Panc1 (cell line): ENCODE results near the gene FA2H. TPM values are rescaled to one million over a fixed set of nuclear protein-coding genes. Genes with fewer than 3 reads are reported as not detected.

Experiments
- ATAC-seq: fragments of 200-7000 bp; cut with Tn5 transposase; 2 replicates; pipeline ENCODE4 v1.9.1; 2020; ENCODE audit warnings: mild to moderate bottlenecking, moderate library complexity
- BruUV-seq: library from RNA; stranded (reverse); fragments of 400-500 nt; replicated peaks from 2 replicates; lab custom pipeline; 2021; lab: Mats Ljungman, UMichigan
- CTCF ChIA-PET: fragments of 300-600 bp; sonication (Branson Sonifier 250); formaldehyde crosslinking; loops from one replicate; lab custom pipeline; 2022; ENCODE audit warnings: antibody characterized with exemption; lab: Charles Lee
- POLR2A ChIA-PET: fragments of 300-600 bp; sonication (Branson Sonifier 250); formaldehyde crosslinking; loops from one replicate; lab custom pipeline; 2022; ENCODE audit warnings: antibody characterized with exemption; lab: Charles Lee
- DNase-seq: peaks from one replicate; pipeline ENCODE4 v3.0.0-alpha.2; 2010; ENCODE audit warnings: low read depth, low spot score
- H3K27ac ChIP-seq: 2 replicates; pipeline ENCODE4 v1.5.1; 2011; ENCODE audit warnings: mild to moderate bottlenecking, low read length, inconsistent platforms
- H3K27me3 ChIP-seq: fragments of 200-500 bp; sonication (Bioruptor generic); 2 replicates; pipeline ENCODE4 v1.6.0; 2014; ENCODE audit warnings: low read length, inconsistent platforms; ENCODE audit not compliant: control insufficient read depth, insufficient read depth
- H3K36me3 ChIP-seq: fragments of 200-500 bp; sonication (Bioruptor generic); 2 replicates; pipeline ENCODE4 v1.5.1; 2014; ENCODE audit warnings: inconsistent platforms, mild to moderate bottlenecking, low read length, moderate library complexity; ENCODE audit not compliant: control insufficient read depth, insufficient read depth
- H3K4me1 ChIP-seq: 2 replicates; pipeline ENCODE4 v1.5.1; 2011; ENCODE audit warnings: inconsistent platforms, mild to moderate bottlenecking, low read length, moderate library complexity; ENCODE audit not compliant: control insufficient read depth, insufficient read depth
- H3K4me3 ChIP-seq, 2 experiments: 2 replicates each; pipeline ENCODE4 v1.5.1; 2011 to 2012; ENCODE audit warnings: low read depth in 2 of 2, low read length in 2 of 2, mild to moderate bottlenecking in 2 of 2, inconsistent platforms in 1 of 2, moderate library complexity in 1 of 2
- H3K9me3 ChIP-seq: fragments of 200-500 bp; sonication (Bioruptor generic); 2 replicates; pipeline ENCODE4 v1.5.1; 2014; ENCODE audit warnings: low read depth, mild to moderate bottlenecking, inconsistent platforms, low read length, moderate library complexity; ENCODE audit not compliant: control insufficient read depth, insufficient read depth
- CTCF ChIP-seq: fragments of 450-650 bp; IDR thresholded peaks from 2 replicates; pipeline ENCODE4 v1.5.1; 2017; ENCODE audit warnings: mild to moderate bottlenecking
- POLR2AphosphoS5 ChIP-seq: IDR thresholded peaks from 2 replicates; pipeline ENCODE4 v1.6.1; 2012; ENCODE audit warnings: mild to moderate bottlenecking, low read depth, low read length, moderate library complexity
- REST ChIP-seq, 2 experiments: IDR thresholded peaks; 2 replicates each; pipeline ENCODE4 v1.6.1; 2011 to 2012; ENCODE audit warnings: low read depth in 2 of 2, control low read depth in 1 of 2, low read length in 1 of 2, mild to moderate bottlenecking in 1 of 2, moderate library complexity in 1 of 2; ENCODE audit not compliant: insufficient read depth in 1 of 2
- SIN3A ChIP-seq: IDR thresholded peaks from 2 replicates; pipeline ENCODE4 v1.6.1; 2012; ENCODE audit warnings: low read depth, mild to moderate bottlenecking, low read length, moderate library complexity, borderline replicate concordance; ENCODE audit not compliant: insufficient read depth
- TCF7L2 ChIP-seq: IDR thresholded peaks from 2 replicates; pipeline ENCODE4 v1.6.1; 2011; ENCODE audit warnings: mild to moderate bottlenecking, low read depth, low read length, inconsistent platforms
- in situ Hi-C: cut with HindIII; loops from 2 replicates; pipeline ENCODE4 v1.10.0; 2016; ENCODE audit warnings: low sequenced_read_pairs, low pct_unique_long_range_greater_than_20kb
- intact Hi-C: fragments of 100-400 bp; cut with micrococcal nuclease; formaldehyde crosslinking; loops from one replicate; pipeline ENCODE4 v1.10.0; 2022; ENCODE audit not compliant: unreplicated experiment
- total RNA-seq: library from RNA; stranded (reverse); gene quantifications from one replicate; pipeline ENCODE4 v1.2.1, GENCODE V29; 2021; ENCODE audit not compliant: unreplicated experiment

The FA2H gene
- total RNA-seq, 1 experiment from 2014 or later, result 0.15 TPM

GRCh38 chr16:74698222-74698621, 76.4 kb downstream of the FA2H start:
- Histone ChIP-seq H3K4me1 (no peaks in the 10 kb centered on the region; the same call in 1 of the 2 replicates), H3K27ac (peak overlapping the region; percentile 44; the same call in 1 of the 2 replicates), H3K27me3 (no peaks in the 10 kb centered on the region), H3K36me3 (no peaks in the 10 kb centered on the region), H3K4me3 (peak overlapping the region; percentile 2 to 35; a peak in 3 of 4 replicates), H3K9me3 (no peaks in the 10 kb centered on the region)
- ChIA-PET CTCF (interaction anchor here (0.5 kb wide), 1 partner anchor 14 kb away, joined by 3 read pairs; no protein-coding TSS in a partner anchor), POLR2A (no interaction called here)
- no peak for DNase-seq
- intact Hi-C loops, result no loop called here
- BruUV-seq, result no TSS peak
- ATAC-seq, result no peak
- no peak for TF ChIP-seq SIN3A
- TF ChIP-seq CTCF, result no peak
- no peak for TF ChIP-seq REST (IDR thresholded peaks at IDR 0.05; ENCODE audit: insufficient read depth in 1 of 2, low read depth in 2 of 2, low read length in 1 of 2)
- no peak for TF ChIP-seq POLR2AphosphoS5
- no peak for TF ChIP-seq TCF7L2
- in situ Hi-C loops, result no loop called here

- peak; percentile 96 for ATAC-seq
- Histone ChIP-seq H3K27me3 (no peaks in the 10 kb centered on the region), H3K4me3 (peak overlapping the region; percentile 46 to 68), H3K4me1 (no peaks in the 10 kb centered on the region; the same call in 1 of the 2 replicates), H3K9me3 (no peaks in the 10 kb centered on the region), H3K27ac (peak overlapping the region; percentile 76; the same call in 1 of the 2 replicates), H3K36me3 (no peaks in the 10 kb centered on the region)
- DNase-seq, result peak; percentile 79
- no peak for TF ChIP-seq TCF7L2
- TF ChIP-seq CTCF, result no peak
- TF ChIP-seq REST (IDR thresholded peaks at IDR 0.05; ENCODE audit: insufficient read depth in 1 of 2, low read depth in 2 of 2, low read length in 1 of 2), result no peak
- TF ChIP-seq SIN3A, result 0 out of 2 replicates have a peak, but pooled peaks have one; percentile 26
- TF ChIP-seq POLR2AphosphoS5, result peak; percentile 42; the same call in 1 of the 2 replicates
- CTCF ChIA-PET, result interaction anchor here (0.6 kb wide), 1 partner anchor 284 kb away, joined by 3 read pairs; no protein-coding TSS in a partner anchor
- intact Hi-C loops (no loop called here), in situ Hi-C loops (no loop called here)
- BruUV-seq, result no TSS peak
- POLR2A ChIA-PET, result interaction anchor here (0.6 kb wide), 2 partner anchors 29 to 172 kb away, joined by 3 to 10 read pairs; no protein-coding TSS in a partner anchor
Observed at GRCh38 chr16:74695450-74696422, 78.9 kb downstream of the FA2H start.
